Muscle of back (tissue), 11 donors: ENCODE data around the gene MARCHF6. TPM values are rescaled to one million over a fixed set of nuclear protein-coding genes. Genes with fewer than 3 reads are reported as not detected.
"Not testable (repeated sequence)": the region's sequence is repeated elsewhere in the genome, so short reads cannot be mapped to it uniquely, and the experiment has no call there.

Source experiments
- DNase-seq, 3 donors: peaks; one replicate each; pipeline versions ENCODE4 v3.0.0 to v3.0.0-alpha.2; 2013
- polyA plus RNA-seq, 10 donors: library from polyadenylated mRNA; unstranded; fragments of 120-200 nt; gene quantifications; one replicate each; pipeline ENCODE4 v1.2.1, GENCODE V29; 2013; ENCODE audit not compliant: insufficient read length in 10 of 10

The MARCHF6 gene
- polyA plus RNA-seq, 10 donors = 81.2 to 128 (median 99.7) TPM

DNA sequence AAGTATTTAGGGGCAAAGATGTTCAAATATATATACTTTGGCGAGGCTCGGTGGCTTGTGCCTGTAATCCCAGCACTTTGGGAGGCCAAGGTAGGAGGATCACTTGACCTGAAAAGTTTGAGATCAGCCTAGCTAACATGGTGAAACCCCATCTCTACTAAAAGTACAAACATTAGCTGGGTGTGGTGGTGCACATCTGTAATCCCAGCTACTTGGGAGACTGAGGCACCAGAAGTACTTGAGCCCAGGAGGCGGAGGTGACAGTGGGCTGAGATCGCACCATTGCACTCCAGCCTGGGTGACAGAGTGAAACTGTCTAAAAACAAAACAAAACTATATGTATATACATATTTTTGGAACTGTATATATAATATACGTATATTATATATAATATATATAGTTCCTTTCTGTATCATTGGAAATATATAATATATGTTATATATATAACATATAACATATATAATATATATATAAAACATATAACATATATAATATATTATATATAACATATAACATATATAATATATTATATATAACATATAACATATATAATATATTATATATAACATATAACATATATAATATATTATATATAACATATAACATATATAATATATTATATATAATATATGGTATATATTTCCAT lies 8.9 kb upstream of the MARCHF6 start:
- DNase-seq = not testable (repeated sequence)

DNA sequence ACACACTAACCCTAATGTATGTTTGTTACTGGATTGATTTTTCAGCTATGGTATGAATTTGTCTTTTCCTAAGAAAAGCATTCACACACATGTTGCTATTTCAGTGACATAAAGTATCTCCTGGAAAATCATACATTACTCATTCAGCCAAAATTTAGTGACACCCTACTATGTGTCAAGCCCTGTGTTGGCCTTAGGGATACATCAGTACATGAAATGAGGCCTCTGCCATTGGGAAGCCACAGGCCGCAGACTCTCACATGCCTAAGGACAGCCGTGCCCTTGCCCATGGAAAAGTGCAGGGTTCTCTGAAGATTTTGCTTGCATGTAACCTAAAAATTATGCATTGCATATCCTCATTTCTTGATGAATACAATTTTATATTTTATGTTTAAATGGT lies 5.2 kb upstream of the MARCHF6 start:
- no peak for DNase-seq

DNA sequence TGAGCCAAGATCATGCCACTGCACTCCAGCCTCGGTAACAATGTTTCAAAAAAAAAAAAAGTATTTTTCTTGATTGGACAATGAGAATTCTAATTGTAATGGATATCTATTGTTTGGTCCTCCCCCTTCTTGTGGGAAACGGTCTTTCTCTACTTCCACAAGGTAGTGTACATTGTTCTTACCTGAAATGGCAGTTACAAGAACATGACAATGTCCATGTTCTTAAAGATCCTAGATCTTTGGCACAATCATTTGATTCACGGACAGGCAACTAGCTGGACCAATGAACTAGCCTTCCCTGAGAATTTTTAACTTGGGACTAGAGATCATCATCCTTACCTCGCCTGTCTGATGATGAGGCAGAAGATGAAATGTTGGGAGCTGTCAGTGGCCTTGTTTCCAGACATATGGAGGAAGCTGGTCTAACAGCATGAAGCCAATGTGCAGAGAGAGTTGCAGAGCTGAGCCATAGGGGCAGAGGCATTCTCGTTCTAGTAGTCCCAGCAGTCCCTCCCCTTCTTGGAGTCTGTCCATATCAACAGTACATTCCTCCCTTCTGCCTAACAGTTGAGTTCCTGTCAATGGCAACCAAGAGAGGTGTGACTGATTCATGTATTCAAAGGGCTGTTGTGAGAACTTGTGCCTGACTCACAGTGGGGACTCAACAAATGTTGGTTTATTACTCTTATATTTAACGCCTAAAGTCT lies 2.1 kb upstream of the MARCHF6 start:
- DNase-seq = peak in 1 of 3 donors; percentile 48

DNA sequence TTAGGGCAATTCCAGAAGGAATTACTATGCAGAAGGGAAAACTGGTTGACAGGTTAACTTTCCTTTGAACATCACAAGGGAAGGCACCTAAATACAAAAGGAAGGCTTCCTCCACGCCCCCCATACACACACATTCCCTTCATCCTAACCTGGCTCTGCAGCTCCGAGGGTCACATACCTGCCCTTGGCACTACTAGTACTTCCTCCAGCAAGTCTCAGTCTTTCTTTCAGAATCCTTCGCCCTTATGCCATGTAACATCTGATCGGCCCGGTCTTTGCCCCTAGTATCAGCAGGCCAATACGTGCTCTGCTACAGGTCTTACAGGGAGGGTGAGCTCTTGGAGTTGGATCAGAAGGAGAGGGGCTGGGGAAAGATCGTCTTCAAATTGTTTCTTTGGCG lies 1.6 kb upstream of the MARCHF6 start:
- no peak for DNase-seq

DNA sequence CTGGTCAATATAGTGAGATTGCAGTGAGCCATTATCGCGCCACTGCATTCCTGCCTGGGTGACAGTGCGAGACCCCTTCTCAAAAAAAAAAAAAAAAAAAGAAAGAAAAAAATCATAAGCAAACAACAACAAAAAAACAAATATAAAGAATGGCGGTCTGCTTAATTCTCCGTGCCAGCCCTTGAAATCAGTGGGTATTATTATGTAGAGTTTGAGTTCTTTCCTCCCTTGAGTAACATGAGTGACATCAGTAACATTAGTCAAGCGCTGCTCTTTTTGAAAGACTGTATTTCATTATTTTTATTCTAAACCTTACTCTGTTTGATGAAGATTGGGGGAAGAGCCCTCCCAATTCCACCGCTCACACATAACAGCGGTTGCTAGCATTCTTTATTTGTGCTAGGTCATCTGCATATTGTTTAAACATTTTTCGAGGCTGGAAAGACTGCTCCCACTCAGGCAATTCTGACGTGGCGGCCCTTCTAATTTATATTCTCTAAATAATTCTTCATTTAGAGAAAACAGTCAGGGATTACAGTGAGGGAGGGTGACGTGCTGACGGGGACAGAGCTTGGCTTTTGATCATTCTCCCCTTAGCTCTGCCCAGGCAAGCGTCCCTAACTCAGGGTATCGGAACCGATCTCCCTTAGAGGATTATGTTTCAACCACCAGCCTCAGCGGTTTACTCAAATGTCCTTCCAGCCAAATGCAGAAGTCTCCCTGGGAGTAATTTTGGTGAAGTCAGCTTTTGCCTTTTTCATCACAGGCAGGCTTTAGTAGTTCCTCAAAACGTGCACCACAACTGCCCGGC lies 860 bp upstream of the MARCHF6 start:
- no peak for DNase-seq

DNA sequence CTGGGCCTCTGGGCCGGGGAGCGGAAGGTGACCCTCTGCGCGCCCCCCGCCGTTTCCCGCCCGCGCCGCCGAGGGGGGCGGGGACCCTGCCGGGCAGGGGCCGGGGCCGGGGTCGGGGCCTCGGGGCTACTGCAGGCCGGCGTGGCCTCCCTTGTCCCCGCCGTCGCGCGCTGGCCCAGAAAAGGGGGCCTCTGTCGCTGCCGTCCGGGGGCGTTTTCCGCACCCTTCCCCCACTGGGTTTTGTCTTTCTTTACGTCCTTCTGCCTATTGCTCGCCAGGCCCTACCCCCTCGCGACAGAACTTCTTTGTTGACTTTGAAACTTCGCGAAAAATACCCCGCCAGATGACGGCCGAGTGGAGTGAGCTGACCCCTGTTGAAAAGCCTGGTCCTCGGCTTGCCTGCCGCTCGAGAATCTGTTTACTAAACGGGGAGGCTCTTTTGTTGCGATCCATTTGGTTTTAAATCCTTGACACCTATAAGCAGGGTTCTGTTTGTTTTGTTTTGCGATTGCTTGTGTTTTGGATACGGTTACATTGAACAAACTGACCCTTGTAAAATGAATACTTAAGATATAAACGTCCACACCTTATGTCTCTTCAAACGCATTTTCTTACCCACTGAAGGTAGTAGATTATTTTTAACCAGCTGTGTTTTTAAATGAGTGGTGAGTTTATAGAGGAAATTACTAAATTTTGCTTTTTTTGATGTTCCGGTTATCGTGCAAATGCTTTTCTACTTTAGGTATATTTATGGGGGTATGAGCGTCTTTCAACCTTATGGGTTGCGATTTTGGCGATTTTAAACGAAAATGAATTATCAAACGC lies 765 bp downstream of the MARCHF6 start:
- DNase-seq = peak in 2 of 3 donors; percentile 77 to 90

DNA sequence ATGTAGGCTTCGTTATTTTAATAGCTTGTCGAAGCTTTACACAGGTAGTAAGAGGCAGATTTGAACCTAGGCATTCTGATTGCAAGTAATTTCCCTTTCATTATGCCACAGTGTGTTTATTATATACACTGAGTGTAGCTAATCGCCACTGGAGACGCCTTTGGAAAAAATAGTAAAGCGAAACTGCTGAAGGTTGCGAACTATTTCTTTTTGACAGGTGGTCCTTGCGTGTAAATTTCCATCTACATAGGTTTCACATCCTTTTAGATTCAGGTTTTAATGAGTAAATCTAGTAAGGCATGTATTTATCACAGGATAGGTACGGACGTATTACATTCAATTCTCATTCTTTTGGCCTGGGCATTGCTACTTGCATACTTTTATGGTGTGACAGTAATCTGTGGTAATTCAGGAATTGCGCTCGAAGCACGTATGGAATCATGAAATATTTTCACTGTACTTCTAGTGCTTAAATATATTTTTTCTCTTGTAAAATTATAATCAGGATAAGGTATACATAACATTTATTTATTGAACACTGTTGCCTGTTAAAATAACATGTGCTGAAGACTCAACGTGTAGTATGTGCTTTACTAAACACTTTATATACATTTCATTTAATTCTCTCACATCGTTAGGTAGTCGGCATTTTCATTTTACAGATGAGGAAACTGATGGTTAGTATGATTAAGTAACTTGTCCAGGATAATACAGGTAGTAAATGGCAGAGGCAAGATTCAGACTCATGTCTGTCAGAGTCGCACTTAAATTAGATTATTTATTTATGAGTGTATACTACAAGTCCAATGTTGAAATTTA lies 1.8 kb downstream of the MARCHF6 start:
- DNase-seq = peak in 2 of 3 donors; percentile 53 to 73

DNA sequence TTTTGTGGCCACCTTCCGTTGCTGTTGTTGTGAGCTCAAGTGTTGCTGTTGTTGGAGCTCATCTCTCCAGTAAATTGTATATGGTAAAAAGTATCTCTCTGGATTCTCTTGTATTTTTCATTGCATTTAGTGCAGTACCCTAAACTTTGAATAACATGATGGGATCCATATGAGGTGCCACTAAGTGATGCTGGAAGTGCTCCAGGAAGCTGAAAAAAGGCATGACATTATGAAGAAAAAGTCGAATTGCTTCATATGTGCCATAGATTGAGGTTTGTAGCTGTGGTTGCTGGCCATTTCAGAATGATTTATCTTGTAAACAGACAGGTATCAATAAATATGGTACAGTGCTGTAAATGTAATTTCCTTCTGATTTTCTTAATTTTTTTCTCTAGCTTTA lies 5.5 kb downstream of the MARCHF6 start:
- DNase-seq = no peak

DNA sequence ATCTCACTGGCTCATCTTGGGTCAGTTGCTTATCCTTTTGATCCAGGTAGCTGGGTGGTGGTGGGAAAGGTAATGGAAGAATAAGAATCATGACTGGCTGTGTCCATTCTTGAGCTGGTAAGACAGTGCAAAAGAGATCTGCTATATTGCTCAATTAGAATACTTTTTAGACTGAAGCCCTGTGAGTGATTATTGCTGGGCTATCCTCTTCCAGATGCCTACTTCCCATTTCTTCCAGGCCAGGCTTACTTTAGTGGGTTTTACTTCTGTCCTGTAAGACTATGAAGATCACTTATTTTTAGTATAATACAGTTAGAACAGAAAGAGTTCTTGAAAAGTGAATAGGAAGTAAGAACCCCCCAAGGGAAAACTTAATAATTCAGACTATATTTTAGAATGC lies 7.2 kb downstream of the MARCHF6 start:
- DNase-seq = no peak

DNA sequence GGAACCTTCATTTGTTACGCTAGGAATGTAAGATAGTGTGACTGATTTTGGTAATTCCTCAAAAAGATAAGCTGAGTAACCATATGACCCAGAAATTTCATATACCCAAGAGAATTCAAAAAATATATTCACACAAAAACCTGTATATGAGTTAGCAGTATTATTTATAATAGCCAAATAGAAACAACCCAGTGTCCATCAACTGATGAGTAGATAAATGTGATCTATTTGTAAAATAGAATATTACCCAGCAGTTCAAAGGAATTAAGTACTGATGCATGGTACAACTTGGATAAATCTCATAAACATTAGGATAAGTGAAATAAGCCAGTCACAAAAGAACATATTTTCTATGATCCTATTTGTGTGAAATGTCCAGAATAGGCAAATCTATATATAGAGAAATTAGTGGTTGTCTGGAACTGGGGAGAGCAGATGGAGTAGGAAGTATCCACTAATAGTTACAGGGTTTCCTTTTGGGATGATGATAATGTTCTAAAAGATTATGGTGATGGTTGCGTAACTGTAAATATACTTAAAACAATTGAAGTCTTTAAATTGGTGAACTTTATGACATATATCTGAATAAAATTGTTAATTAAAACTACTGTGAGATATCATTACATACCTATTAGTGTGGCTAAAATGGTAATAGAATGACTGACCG lies 10.2 kb downstream of the MARCHF6 start:
- no peak for DNase-seq

DNA sequence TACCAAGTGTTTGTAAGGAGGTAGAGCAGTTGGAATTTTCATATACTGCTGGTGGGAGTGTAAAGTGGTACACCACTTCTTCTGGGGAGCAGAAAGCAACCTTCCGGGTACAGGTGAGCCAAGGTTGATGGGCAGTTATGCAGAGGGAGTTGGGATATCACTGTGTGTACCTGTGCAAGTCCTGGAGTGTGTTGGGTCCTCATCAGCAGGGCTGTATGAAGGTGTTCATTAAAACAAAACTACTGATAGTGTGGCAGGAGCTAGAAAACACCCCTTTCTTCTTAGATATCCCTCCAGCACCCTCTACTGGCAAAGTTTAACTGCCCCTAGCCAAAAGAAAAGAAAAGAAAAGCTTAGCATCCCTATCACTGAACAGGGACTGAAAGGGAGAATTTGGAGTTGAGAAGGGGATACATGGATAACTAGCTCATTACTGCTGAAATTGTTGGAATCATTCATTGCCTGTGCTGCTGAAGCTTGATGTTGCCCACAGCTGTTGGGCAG lies 10.7 kb downstream of the MARCHF6 start:
- no peak for DNase-seq

DNA sequence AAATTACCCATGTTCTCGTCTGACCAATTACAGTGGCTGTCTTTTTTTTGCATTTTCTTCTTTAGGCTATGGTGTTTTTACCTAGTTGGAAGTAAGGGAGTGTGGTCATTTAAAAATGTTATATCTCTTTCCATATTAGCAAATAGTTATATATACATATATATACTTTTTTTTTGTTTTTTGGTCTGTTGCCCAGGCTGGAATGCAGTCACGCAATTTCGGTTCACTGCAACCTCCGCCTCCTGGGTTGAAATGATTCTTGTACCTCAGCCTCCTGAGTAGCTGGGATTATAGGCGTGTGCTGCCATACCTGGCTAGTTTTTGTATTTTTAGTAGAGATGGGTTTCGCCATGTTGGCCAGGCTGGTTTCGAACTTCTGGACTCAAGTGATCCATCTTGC lies 12.3 kb downstream of the MARCHF6 start:
- DNase-seq = no peak

DNA sequence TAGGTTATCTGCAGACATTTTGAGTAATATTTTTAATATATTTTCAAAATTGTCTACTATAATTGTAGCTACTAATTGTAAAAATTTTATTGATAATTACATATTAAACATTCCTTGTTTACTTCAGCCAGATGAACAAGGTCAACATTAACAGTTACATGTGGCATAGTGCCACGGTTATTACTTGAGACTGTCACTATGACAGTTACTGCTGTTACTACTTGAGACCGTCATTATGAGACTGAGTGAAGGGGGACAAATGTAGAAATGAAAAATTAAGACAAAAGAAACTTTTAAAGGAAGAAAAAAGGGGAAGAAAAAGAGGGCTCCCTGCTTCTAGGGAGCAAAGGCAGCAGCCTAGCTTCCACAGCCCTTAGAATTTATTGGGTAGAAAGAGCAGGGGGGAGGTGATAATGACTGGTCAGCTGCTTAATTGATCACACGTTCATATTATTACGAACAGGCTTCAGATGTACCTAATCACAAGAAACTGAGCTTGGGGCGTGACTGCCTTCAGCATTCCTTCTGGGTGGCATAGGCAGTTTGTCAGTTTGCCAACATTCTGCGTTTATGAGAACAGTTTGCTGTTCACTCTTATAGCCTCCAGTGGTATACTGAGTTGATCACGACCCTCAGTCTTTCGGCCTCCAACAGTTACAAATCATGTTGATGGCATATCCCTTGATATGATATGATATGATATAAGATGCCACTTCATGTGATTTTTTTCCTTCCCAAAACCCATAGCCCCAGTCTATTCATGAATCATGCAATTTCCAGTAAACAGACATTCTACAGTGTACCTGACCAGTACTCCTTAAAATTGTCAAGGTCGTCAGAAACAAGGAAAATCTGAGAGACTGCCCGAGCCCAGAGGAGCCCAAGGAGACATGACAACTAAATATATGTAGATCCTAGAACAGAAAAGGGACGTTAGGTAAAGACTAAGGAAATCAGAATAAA lies 13.1 kb downstream of the MARCHF6 start:
- no peak for DNase-seq

DNA sequence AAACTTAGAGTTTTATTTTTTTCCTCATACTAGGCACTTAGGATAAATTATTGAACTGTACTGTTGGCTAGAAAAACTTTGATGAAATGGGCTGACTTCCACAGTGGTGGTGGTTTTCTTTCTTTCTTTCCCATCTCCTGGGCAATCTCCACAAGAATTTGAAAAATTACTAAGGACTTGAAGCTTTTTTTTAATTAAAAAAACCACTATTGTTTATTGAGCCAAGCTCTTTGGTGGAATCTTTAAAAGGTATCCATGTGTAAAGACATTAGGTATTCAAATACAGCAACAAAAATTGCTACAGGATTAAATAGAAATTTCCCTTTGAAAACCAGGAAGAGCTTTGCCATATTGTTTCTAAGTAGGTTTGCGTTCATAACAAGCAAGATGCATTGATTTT lies 14.1 kb downstream of the MARCHF6 start:
- DNase-seq = no peak

DNA sequence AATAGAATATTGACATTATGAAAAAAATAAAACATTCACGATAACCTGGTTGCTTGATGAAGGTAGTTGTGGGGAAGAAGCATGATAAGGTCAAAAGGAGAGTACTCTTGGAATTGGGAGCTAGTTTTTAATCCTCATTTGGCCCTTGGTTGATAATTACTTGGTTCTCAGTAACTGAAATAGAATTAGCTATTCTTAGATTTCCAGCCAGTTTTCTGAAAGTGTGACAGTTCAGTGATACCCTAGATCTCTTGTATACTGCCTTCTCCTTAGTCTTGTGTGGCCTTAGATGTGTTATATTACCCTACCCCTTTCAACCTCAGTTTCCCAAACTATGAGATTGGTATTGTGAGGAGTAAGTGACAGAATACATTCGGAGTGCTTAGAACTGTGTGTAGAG lies 17.4 kb downstream of the MARCHF6 start:
- DNase-seq = no peak

DNA sequence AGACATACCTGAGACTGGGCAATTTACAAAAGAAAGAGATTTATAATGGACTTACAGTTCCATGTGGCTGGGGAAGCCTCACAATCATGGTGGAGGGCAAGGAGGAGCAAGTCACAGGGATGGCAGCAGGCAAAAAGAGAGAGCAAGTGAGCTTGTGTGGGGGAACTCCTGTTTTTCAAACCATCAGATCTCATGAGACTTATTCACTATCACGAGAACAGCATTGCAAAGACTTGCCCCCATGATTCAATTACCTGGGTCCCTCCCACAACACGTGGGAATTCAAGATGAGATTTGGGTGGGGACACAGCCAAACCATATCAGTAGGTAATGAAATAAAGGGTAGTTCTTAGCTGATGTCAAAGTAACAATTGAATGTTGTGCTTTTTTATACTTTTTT lies 17.9 kb downstream of the MARCHF6 start:
- DNase-seq = not testable (repeated sequence)

DNA sequence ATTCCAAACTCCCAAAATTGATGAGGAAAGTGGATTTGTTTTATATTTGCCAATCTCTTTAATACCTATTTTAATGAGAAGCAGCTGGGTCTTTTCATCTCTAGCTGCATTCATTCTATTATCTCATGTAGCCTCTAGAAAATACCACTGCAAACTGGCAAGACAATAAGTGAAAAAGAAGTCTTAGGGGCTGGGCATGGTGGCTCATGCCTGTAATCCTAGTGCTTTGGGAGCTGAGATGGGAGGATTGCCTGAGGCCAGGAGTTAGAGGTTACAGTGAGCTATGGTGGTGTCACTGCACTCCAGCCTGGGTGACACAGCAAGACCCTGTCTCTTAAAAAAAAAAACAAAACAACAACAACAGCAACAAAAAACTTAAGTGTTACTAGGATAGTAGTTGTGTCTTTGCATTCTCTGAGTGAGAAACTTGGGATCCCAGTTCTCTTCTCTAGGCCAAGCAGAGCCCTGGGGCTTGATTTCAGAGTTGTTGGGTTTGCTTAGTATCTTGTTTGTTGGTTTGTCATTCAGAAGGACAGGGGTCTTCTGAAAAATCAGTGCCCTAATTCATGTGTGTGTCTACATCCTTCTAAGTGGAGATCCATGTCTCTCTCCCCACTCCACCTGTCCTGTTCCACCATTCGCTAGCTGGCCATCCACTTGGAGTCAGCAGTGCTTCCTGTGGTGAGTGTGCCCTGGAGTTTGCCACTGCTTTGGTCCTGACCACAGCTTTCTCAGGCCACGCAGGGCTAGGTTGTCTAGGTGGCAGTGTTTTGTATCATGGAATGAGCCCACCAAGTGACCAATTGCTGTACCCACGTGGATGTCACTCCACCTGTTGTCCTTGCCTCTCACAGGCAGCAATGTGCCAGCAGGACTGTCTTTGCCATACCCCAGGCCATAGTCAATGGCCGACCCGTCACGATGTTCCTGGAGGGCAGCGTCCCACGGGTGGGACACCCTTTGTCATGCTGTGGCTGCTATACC lies 19.5 kb downstream of the MARCHF6 start:
- no peak for DNase-seq
